HG03432 (cell line): ENCODE data around the gene ZWILCH.
"Not testable (repeated sequence)": the region's sequence is repeated elsewhere in the genome, so short reads cannot be mapped to it uniquely, and the experiment has no call there.

Experiments used
- ATAC-seq: cut with Tn5 transposase; IDR thresholded peaks from one replicate; pipeline ENCODE4 v1.9.1; 2021; ENCODE audit warnings: mild to moderate bottlenecking, moderate library complexity; ENCODE audit not compliant: unreplicated experiment

ZWILCH gene

GRCh38 chr15:66574596-66574950 lies 69.4 kb downstream of the ZWILCH start:
- no peak for ATAC-seq

DNA sequence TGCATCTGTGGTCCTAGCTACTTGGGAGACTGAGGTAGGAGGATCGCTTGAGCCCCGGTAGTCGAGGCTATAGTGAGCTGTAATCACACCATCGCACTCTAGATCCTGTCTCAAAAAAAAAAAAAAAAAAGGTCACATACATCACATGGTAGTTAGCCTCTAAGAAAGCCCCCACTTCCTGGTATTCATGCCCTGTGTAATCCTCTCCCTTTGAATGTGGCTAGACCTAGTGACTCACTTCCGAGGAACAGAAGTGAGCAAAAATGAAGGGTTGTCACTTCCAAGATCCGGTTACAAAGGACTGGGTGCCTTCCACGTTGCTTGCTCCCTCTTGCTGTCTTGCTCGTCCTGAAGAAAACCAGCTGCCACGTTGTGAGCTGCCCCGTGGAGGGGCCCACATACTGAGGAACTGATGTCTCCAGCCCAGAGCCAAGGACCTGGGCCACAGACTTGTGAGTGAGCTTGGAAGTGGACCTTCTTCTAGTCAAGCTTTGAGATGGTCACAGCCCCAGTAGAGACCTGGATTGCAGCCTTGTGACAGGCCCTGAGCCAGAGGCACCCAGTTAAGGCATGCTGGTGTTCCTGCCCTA lies 73.3 kb downstream of the ZWILCH start:
- ATAC-seq = no peak

- no peak for ATAC-seq
Observed at GRCh38 chr15:66580643-66581042, 75.5 kb downstream of the ZWILCH start.

- ATAC-seq = no peak
Observed at GRCh38 chr15:66581972-66582537, 76.9 kb downstream of the ZWILCH start.

- no peak for ATAC-seq
Observed at GRCh38 chr15:66586155-66586976, 81.2 kb downstream of the ZWILCH start.

- no peak for ATAC-seq
Observed at GRCh38 chr15:66587020-66587419, 81.9 kb downstream of the ZWILCH start.

GRCh38 chr15:66587749-66588148 lies 82.6 kb downstream of the ZWILCH start:
- ATAC-seq = no peak

GRCh38 chr15:66588537-66588936 lies 83.4 kb downstream of the ZWILCH start:
- no peak for ATAC-seq

- no peak for ATAC-seq
Observed at GRCh38 chr15:66588971-66589370, 83.8 kb downstream of the ZWILCH start.

DNA sequence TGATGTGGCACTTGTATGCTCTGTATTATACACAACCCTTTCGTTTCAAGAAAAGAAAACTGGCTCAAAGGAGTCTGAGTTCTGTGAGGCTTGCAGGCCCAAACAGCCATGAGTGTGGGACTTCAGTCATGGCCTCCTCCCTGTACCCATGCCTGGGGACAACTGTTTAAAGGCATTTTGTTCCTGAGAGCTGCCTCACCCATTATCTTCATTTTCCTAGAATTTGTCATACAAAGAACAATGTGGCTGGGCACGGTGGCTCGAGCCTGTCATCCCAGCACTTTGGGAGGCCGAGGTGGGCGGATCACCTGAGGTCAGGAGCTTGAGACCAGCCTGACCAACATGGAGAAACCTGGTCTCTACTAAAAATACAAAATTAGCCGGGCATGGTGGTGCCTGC lies 84.3 kb downstream of the ZWILCH start:
- ATAC-seq = not testable (repeated sequence)

DNA sequence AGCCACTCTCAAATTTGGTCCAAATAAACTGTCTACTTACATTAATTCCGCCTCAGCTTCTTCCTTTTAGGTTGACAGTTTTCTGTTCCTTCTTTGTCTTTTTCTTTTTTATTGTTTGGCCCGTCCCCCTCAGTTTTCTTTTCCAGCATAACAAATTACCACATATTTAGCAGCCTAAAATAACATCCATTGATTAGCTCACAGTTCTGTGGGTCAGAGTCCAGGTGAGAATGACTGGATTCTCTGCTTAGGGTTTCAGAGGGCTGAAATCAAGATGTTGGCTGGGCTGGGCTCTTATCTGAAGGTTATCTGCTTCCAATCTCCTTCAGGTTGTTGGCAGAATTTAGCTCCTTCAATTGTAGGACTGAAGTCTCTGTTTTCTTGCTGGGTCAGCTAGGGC lies 85.3 kb downstream of the ZWILCH start:
- no peak for ATAC-seq

DNA sequence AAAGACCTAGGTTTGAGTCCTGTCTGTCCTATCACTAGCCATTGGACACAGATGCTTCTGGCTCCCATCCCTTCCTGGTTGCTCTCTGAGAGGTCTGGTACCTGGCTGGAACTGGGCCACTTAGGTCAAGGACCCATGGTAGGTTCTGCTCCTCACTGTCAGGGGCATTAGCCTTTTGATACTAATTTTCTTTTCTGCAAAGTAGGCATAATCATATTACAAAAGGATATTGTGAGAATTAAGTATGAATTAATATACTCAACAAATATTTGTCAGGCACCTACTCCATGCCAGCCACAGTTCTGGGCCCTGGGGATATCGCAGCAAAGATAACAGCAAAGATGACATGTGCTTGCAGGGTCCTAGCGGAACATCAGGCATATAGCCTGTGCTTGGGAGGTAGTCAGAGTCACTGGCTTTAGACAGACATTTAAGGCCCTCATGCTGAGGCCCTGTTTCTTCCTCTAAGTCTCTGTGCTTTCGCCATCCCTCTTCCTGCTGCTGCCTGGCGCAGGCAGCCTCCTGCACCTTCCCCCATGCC lies 86.3 kb downstream of the ZWILCH start:
- no peak for ATAC-seq

GRCh38 chr15:66592505-66593218 lies 87.5 kb downstream of the ZWILCH start:
- ATAC-seq = no peak

DNA sequence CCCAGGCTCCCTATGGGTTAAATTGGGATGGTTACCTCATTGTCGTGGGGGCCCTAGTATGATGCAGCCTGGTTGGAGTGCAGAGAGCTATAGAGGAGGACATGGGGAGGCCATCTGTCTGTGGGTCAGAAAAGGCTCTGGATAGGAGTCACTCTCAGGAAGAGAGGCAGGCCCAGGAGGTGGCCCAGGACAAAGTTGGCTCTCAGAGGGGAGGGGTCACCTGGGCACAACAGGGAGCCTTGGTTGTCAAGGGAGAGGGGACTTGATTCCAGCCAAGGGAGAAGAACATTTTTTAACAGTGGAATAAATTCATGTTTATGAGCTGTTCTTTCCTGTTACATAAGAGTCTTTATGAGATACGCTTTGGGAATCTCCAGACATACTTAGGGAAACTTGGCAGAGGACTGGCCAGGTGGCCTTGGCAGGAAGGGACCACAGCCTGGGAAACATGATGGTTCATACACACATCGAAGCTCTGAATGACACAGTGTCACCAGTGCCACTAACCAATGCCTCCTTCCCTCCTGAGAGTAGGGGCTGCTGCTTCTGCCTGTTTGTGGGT lies 88.2 kb downstream of the ZWILCH start:
- ATAC-seq = no peak

- no peak for ATAC-seq
Observed at GRCh38 chr15:66594344-66594743, 89.2 kb downstream of the ZWILCH start.

DNA sequence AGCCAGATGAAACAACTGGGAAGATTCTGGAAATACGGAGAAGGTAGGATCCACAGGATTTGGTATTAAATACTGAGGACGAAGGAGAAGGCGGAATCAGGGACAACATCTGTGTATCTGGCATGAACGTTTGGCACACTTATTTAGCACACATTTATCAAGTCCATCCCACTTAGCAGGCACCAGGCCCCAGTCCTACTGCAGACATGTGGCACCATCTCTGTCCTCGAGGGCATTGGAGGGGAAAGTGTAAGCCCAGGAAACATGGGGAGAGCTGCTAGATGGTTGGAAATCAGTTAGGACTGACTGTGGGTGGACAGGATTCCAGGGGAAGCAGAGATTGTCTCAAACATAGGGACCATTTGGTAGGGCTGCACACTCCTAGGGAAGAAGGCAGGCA lies 89.7 kb downstream of the ZWILCH start:
- ATAC-seq = no peak

- ATAC-seq = no peak
Observed at GRCh38 chr15:66595332-66595731, 90.2 kb downstream of the ZWILCH start.

DNA sequence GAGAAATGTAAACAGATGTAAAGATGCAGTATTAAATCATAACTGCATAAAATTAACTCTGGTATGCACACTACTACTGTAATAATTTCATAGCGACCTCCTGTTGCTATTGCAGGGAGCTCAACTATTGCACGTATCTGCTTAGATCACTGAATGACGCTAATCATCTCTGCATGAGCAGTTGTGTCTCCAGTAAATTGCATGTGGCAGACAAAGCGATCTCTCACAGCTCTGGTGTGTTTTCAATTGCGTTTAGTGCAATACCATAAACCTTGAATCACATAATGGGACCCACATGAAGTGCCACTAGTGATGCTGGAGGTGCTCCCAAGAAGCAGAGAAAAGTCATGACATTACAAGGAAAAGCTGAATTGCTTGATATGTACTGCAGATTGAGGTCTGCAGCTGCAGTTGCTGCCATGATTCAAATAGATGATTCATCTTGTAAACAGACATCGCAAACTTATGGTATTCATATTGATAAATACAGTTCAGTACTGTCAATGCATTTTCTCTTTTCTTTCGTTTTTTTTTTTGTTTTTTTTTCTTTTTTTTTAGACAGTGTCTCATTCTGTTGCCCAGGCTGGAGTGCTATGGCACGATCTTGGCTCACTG lies 90.9 kb downstream of the ZWILCH start:
- no peak for ATAC-seq

DNA sequence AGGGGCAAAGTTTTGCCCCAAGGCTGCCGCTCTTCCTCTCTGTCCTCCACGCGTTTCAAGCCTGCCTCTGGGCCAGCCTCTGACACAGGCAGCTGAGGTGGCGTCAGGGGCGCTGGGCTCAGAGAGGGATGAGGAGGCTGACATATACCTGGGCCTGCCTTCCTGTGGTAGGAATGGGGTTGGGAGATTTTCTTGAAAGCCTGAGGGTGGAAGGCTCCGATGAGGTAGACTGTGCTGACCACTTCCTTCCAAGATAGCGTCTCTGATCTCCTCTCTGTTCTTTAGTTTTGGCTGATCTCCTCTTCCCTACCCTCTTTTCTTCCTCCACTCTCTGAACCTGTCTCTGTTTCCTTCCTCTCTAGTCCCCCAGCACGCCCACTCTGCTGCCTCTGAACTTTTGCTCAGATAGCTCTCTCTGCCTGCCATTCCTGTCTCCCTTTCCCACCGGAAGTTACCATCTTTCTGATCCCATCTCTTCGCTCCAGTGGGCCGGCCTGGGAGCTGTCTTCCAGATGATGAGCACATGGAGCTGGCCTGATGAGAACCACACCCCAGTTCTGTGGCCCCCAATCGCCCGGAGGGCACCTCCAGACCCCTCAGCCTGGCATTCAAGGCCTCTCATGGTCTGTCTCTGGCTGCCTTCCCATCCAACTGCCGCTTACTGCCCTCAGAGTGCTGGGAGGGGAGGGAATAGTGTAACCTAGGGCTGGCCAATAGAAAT lies 93.1 kb downstream of the ZWILCH start:
- no peak for ATAC-seq
